H9 (cell line): ENCODE measurements around the gene CAMTA1. TPM values are rescaled to one million over a fixed set of nuclear protein-coding genes. Genes with fewer than 3 reads are reported as not detected.

ENCODE experiments used
- DNase-seq: peaks from one replicate; pipeline ENCODE4 v3.0.0-alpha.2; 2017
- H2AFZ ChIP-seq: one replicate; pipeline ENCODE4 v1.6.1; 2013; ENCODE audit warnings: mild to moderate bottlenecking, low read length, control low read depth, moderate library complexity
- H2AK5ac ChIP-seq: 2 replicates; pipeline ENCODE4 v1.6.1; 2013; ENCODE audit warnings: low read length, control low read depth, mixed read lengths; ENCODE audit not compliant: insufficient read length
- H2BK120ac ChIP-seq: one replicate; pipeline ENCODE4 v1.6.1; 2013; ENCODE audit warnings: low read depth, mild to moderate bottlenecking, low read length, control low read depth, inconsistent platforms; ENCODE audit not compliant: poor library complexity, severe bottlenecking
- H2BK12ac ChIP-seq: 2 replicates; pipeline ENCODE4 v1.6.1; 2013; ENCODE audit warnings: low read length, control low read depth, mixed read lengths, low read depth; ENCODE audit not compliant: insufficient read length
- H2BK15ac ChIP-seq: 2 replicates; pipeline ENCODE4 v1.6.1; 2013; ENCODE audit warnings: low read depth, low read length, control low read depth
- H2BK20ac ChIP-seq: one replicate; pipeline ENCODE4 v1.6.1; 2013; ENCODE audit warnings: low read depth, mild to moderate bottlenecking, low read length, control low read depth, inconsistent platforms; ENCODE audit not compliant: poor library complexity, severe bottlenecking
- H2BK5ac ChIP-seq: 2 replicates; pipeline ENCODE4 v1.6.1; 2013; ENCODE audit warnings: low read length, control low read depth, mixed read lengths; ENCODE audit not compliant: insufficient read length
- H3K14ac ChIP-seq: 2 replicates; pipeline ENCODE4 v1.6.1; 2013; ENCODE audit warnings: low read length, control low read depth; ENCODE audit not compliant: insufficient read depth
- H3K18ac ChIP-seq: 2 replicates; pipeline ENCODE4 v1.6.1; 2013; ENCODE audit warnings: low read depth, mild to moderate bottlenecking, mixed read lengths, low read length, control low read depth; ENCODE audit not compliant: insufficient read length
- H3K23ac ChIP-seq: 2 replicates; pipeline ENCODE4 v1.6.1; 2013; ENCODE audit warnings: low read length, control low read depth, mixed read lengths, low read depth; ENCODE audit not compliant: insufficient read length
- H3K23me2 ChIP-seq: 2 replicates; pipeline ENCODE4 v1.6.1; 2013; ENCODE audit warnings: low read depth, mild to moderate bottlenecking, mixed read lengths, low read length, control low read depth; ENCODE audit not compliant: insufficient read length, poor library complexity, severe bottlenecking
- H3K27ac ChIP-seq: 2 replicates; pipeline ENCODE4 v1.5.1; 2013; ENCODE audit warnings: low read length, control low read depth, mixed read lengths, low read depth; ENCODE audit not compliant: insufficient read length
- H3K27me3 ChIP-seq: 2 replicates; pipeline ENCODE4 v1.6.1; 2013; ENCODE audit warnings: low read length, control low read depth, inconsistent platforms; ENCODE audit not compliant: insufficient read depth
- H3K4ac ChIP-seq: 2 replicates; pipeline ENCODE4 v1.6.1; 2013; ENCODE audit warnings: low read depth, mild to moderate bottlenecking, control low read depth, inconsistent platforms, low read length, moderate library complexity
- H3K4me1 ChIP-seq: 2 replicates; pipeline ENCODE4 v1.6.1; 2013; ENCODE audit warnings: low read length, control low read depth, inconsistent platforms; ENCODE audit not compliant: insufficient read depth
- H3K4me2 ChIP-seq: 2 replicates; pipeline ENCODE4 v1.6.1; 2013; ENCODE audit warnings: low read length, control low read depth, mixed read lengths; ENCODE audit not compliant: insufficient read length, insufficient read depth
- H3K56ac ChIP-seq: 2 replicates; pipeline ENCODE4 v1.6.1; 2013; ENCODE audit warnings: low read depth, mild to moderate bottlenecking, mixed read lengths, low read length, control low read depth; ENCODE audit not compliant: insufficient read length
- H3K79me1 ChIP-seq: 2 replicates; pipeline ENCODE4 v1.6.1; 2013; ENCODE audit warnings: low read depth, mild to moderate bottlenecking, moderate library complexity, low read length, control low read depth, inconsistent platforms; ENCODE audit not compliant: insufficient read depth, poor library complexity, severe bottlenecking
- H3K79me2 ChIP-seq: 2 replicates; pipeline ENCODE4 v1.6.1; 2013; ENCODE audit warnings: low read length, control low read depth, inconsistent platforms; ENCODE audit not compliant: insufficient read depth
- H3K9ac ChIP-seq: 2 replicates; pipeline ENCODE4 v1.6.1; 2013; ENCODE audit warnings: low read length, control low read depth, mixed read lengths; ENCODE audit not compliant: insufficient read length; ENCODE audit errors: extremely low read depth
- H3K9me3 ChIP-seq: one replicate; pipeline ENCODE4 v1.6.1; 2013; ENCODE audit warnings: low read depth, low read length, inconsistent platforms; ENCODE audit not compliant: control insufficient read depth
- H3T11ph ChIP-seq: one replicate; pipeline ENCODE4 v1.6.1; 2013; ENCODE audit warnings: mild to moderate bottlenecking, low read length, control low read depth, inconsistent platforms
- H4K20me1 ChIP-seq: one replicate; pipeline ENCODE4 v1.6.1; 2013; ENCODE audit not compliant: control insufficient read depth, insufficient read length, insufficient read depth
- H4K5ac ChIP-seq: 2 replicates; pipeline ENCODE4 v1.6.1; 2013; ENCODE audit warnings: low read depth, mild to moderate bottlenecking, mixed read lengths, low read length, control low read depth; ENCODE audit not compliant: insufficient read length
- H4K8ac ChIP-seq: replicated peaks from 2 replicates; pipeline ENCODE4 v1.6.1; 2013; ENCODE audit warnings: low read length, control low read depth, mixed read lengths, low read depth; ENCODE audit not compliant: insufficient read length
- H4K91ac ChIP-seq: 2 replicates; pipeline ENCODE4 v1.6.1; 2013; ENCODE audit warnings: low read depth, mild to moderate bottlenecking, moderate library complexity, mixed read lengths, low read length, control low read depth; ENCODE audit not compliant: insufficient read length
- H3K27ac Mint-ChIP-seq, 3 experiments: 2 replicates in 2 of 3; 3 replicates in 1 of 3; pipeline ENCODE4 v1.8.0; 2020 to 2021; ENCODE audit warnings: mixed read lengths in 3 of 3, mild to moderate bottlenecking in 1 of 3, moderate library complexity in 1 of 3
- H3K27me3 Mint-ChIP-seq: 2 replicates; pipeline ENCODE4 v1.8.0; 2021; ENCODE audit warnings: low read depth, mild to moderate bottlenecking, moderate library complexity, mixed read lengths
- H3K36me3 Mint-ChIP-seq, 3 experiments: 2 replicates in 2 of 3; 3 replicates in 1 of 3; pipeline ENCODE4 v1.8.0; 2020 to 2021; ENCODE audit warnings: low read depth in 3 of 3, mixed read lengths in 3 of 3; ENCODE audit not compliant: insufficient read depth in 1 of 3
- H3K4me1 Mint-ChIP-seq, 2 experiments: 2 replicates each; pipeline ENCODE4 v1.8.0; 2020; ENCODE audit warnings: mixed read lengths in 2 of 2
- H3K4me3 Mint-ChIP-seq, 2 experiments: 2 replicates in 1 of 2; 3 replicates in 1 of 2; pipeline ENCODE4 v1.8.0; 2020 to 2021; ENCODE audit warnings: mild to moderate bottlenecking in 2 of 2, mixed read lengths in 2 of 2, moderate library complexity in 1 of 2
- H3K9me3 Mint-ChIP-seq, 2 experiments: 2 replicates in 1 of 2; 3 replicates in 1 of 2; pipeline ENCODE4 v1.8.0; 2020; ENCODE audit warnings: mild to moderate bottlenecking in 2 of 2, mixed read lengths in 2 of 2, moderate library complexity in 1 of 2
- CTCF ChIP-seq: fragments of 200-600 bp; sonication (generic); conservative IDR thresholded peaks from 3 replicates; pipeline ENCODE4 v1.8.0; 2021; ENCODE audit warnings: antibody characterized with exemption, mild to moderate bottlenecking
- WGBS: extraction: QIAGEN DNeasy Blood & Tissue Kit; methylation state at CpG from one replicate; pipeline ENCODE4 v1.1.7; 2013; ENCODE audit warnings: missing lambda C conversion rate, low lambda C conversion rate, mixed read lengths; ENCODE audit not compliant: insufficient read length; ENCODE audit errors: extremely low coverage; 5-methylcytosine and 5-hydroxymethylcytosine counted together
- total RNA-seq: library from RNA; stranded (reverse); gene quantifications from 2 replicates; pipeline ENCODE4 v1.2.1, GENCODE V29; 2021

Gene CAMTA1
- total RNA-seq, 1 experiment from 2014 or later: 115 TPM

- no peak overlapping the region for H3K14ac ChIP-seq
- Mint-ChIP-seq H3K27ac (peak overlapping the region in 1 of 3 experiments; percentile 62; a peak in 1 of 7 replicates), H3K36me3 (no peaks in the 10 kb centered on the region; a peak in 3 of 7 replicates), H3K9me3 (peaks cover 3% of the 10 kb centered on the region in 2 experiments; a peak in 2 of 5 replicates), H3K4me3 (no peak overlapping the region), H3K27me3 (peaks cover under 1% of the 10 kb centered on the region; the same call in 1 of the 2 replicates), H3K4me1 (peaks cover 4 to 10% of the 10 kb centered on the region in 2 experiments)
- no peak overlapping the region for H3K56ac ChIP-seq
- H3K9ac ChIP-seq: no peak overlapping the region
- no peak overlapping the region for H3T11ph ChIP-seq
- H3K27ac ChIP-seq: no peak overlapping the region
- H2BK120ac ChIP-seq: no peak overlapping the region
- H3K4me2 ChIP-seq: no peak overlapping the region
- H3K79me1 ChIP-seq: no peaks in the 10 kb centered on the region
- no peaks in the 10 kb centered on the region for H4K20me1 ChIP-seq
- H2BK20ac ChIP-seq: no peak overlapping the region
- no peak overlapping the region for H3K18ac ChIP-seq
- no peak overlapping the region for H4K8ac ChIP-seq
- no peak overlapping the region for H2AFZ ChIP-seq
- H3K23ac ChIP-seq: no peak overlapping the region
- H2BK12ac ChIP-seq: no peak overlapping the region
- no peak overlapping the region for H2AK5ac ChIP-seq
- H4K91ac ChIP-seq: no peak overlapping the region
- no peaks in the 10 kb centered on the region for H3K9me3 ChIP-seq
- H3K27me3 ChIP-seq: no peaks in the 10 kb centered on the region
- no peak overlapping the region for H4K5ac ChIP-seq
- no peak for DNase-seq
- H2BK15ac ChIP-seq: no peak overlapping the region
- H3K79me2 ChIP-seq: no peaks in the 10 kb centered on the region
- no peaks in the 10 kb centered on the region for H3K23me2 ChIP-seq
- H3K4me1 ChIP-seq: no peaks in the 10 kb centered on the region
- no peak overlapping the region for H3K4ac ChIP-seq
- H2BK5ac ChIP-seq: no peak overlapping the region
- no CpG with 5 or more reads among the region's 8 CpGs for WGBS
- TF ChIP-seq CTCF: no peak
These were observed 730.6 kb downstream of the CAMTA1 start for GRCh38 chr1:7515904-7516303.
